Posterior cingulate gyrus (tissue), 11 donors: ENCODE data around the gene MTURN.

ENCODE experiments used
- DNase-seq, 10 donors: peaks; one replicate each; pipeline versions ENCODE4 v3.0.0 to v3.0.0-alpha.2; 2020 to 2021; ENCODE audit warnings: mixed read lengths in 3 of 10
- intact Hi-C: fragments of 100-400 bp; cut with DNase I; formaldehyde crosslinking; loops from one replicate; pipeline ENCODE4 v1.15.1; 2023

The MTURN gene

DNA sequence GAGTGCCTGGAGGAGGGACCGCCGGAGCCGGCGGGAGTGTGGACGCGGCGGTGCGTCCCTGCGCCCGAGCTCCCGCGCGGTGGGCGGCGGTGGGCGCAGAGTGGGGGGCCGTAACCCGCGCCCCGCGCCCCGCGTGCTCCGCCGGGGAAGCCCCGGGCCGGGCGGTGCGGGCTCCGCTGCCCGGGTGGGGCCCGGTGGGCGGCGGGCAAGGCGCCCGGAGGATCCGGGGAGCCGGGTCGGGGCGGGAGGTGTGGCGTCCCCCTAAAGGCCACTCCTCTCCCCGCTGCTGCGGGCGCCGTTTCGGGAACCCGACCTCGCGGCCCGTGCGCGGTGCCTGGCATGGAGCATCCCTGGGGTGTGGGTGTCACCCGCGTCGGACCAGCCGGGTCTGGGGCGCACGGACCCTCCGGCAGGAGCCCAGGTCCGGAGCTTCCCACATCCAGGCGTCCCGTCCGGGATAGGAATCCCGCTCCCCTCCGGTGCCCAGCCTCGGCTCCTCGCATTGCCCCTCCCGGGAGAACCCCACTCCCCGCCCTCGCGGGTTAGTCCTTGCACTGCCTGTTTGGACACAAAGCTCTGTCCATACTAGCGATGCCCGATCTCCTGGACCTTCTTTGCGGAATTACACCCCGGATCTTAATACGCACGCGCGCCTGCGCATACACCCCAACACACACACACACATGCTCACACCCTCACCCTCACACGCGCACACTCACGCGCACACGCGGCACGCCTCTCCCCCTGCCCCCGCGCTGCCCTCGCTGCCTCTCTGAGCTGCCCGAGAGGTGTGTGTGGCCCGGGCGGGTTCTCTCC lies 723 bp downstream of the MTURN start:
- peak; percentile 65 to 95 (median 74) for DNase-seq
- intact Hi-C loops, result no loop called here

DNA sequence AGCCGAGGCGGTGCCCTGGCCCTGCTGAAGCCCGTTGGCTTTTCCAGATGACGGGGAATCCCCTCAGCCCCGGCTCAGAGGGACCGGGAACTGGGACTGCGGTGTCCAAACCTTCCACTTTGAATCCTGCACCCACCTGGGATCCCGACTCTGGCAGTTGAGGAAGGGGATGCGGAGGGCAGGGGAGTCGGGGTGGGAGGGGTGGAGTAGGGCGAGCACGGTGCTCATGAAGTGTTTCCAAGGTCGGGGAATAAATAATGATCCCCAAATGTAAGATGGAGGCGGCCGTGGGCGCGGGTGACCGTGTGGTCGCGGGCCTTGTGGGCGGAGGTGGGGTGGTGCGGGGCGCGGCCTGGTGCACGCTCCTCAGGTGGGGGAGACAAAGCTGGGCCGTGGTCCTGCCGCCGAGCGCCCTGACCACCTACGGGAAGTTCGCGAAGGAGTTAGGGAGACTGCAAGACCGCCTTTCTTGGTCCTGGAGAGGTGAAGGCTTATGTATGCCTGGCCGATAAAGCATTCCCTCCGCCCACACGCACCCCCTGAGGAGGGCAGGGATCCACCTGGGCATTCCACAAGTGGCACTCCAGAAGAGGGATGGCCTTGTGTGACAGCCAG lies 1.4 kb downstream of the MTURN start:
- DNase-seq, result peak in 1 of 10 donors; percentile 86
- intact Hi-C loops, result no loop called here

DNA sequence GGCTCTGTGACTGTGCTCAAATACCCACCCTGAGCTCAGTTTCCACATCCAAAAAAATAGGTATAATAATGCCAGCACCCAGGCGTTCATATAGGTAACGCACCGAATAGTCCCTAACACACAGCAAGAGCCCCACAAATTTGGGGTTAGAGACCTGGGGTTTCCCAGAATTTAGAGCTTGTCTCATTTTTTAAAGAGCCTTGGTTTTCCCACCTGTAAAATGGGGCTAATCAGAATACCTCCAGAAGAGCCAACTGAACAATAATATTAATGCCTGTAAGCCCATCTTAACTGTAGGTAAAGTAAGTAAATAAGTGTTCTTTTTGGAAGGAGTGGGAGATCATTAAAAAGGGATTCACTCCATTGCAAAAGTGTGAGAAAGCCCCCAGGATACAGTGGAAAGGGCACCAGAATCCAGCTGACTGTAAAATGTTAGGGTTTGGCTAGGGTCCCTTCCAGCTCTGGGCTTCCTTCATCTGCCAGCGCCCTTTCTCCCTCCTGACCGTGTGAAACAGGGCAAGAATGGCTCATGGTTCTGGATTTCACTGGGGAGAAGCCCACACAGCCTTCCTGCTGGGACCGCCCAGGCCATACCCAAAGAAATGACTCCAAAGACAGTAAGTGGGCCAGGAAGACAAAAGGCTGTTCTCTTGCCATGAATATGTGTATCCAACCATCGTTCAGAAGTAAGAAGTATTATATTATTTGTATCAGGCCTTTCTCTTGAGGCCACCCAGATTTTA lies 2.1 kb downstream of the MTURN start:
- intact Hi-C loops, result no loop called here

DNA sequence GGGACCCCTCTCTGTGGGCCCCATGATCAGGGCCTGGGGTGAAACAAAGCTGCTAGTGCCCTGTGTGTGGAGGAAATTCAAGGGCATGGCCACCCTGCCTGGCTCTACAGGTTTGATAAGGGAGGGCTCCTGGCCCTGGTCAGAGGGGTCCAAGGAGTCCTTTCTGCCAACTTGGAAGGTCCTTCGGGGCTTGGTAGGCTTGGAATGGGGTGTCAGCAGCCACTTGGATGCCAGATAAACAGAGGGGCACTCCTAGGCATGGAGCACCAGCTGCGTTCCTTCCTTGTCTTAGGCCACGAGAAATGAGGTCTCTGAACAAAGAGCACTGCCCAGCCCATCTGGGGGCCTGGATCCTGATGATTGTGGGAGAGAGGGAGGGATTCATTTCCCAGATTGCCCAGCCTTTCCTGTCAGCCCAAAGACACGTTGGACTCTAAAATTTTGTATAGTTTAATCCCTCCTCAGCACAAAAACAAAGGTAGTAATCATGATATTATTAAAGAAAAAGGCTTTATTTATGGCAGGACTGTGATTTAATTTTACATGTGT lies 5.1 kb downstream of the MTURN start:
- intact Hi-C loops, result no loop called here
- DNase-seq, result no peak

More for the DNA sequence above, 2.1 kb downstream of the MTURN start:
- DNase-seq, result no peak

DNA sequence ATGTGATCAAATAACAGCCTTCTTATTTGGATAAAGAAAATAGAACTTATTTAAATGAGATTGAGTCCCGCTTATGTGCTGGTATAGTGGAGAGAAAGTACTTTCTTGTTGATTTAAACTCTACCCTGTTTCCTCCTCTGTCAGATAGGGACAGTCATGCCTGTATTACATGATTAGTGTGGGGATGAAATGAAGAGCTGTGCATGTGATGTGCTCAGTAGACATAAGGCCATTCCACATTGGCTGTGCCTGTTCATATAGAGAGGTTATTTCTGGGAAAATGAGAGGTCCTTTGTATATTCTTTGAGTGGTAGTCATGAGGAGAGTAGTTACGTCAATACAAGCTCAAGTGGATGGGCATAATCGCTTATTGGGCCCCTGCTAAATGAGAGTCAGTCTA lies 5.7 kb downstream of the MTURN start:
- DNase-seq, result no peak
- intact Hi-C loops, result no loop called here

DNA sequence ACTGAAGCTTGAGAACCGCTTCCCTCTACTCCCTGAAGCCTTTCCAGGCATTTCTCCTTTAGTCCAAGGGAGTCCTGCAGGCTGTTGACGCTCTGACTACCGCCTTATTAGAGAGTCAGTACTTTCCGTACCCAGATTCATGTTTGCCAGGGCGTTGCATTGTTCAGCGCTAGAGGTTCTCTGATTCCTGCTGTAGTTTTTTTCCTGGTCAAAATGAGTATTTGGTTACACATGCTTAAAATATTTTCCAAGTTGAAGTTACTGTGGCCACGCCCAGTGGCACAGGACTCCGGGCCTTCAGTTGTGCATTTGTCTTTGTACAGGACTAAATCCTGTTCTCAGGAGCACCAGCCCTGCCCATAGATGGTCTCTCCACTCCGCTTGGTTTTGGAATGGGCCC lies 7.9 kb downstream of the MTURN start:
- no peak for DNase-seq
- intact Hi-C loops, result no loop called here

DNA sequence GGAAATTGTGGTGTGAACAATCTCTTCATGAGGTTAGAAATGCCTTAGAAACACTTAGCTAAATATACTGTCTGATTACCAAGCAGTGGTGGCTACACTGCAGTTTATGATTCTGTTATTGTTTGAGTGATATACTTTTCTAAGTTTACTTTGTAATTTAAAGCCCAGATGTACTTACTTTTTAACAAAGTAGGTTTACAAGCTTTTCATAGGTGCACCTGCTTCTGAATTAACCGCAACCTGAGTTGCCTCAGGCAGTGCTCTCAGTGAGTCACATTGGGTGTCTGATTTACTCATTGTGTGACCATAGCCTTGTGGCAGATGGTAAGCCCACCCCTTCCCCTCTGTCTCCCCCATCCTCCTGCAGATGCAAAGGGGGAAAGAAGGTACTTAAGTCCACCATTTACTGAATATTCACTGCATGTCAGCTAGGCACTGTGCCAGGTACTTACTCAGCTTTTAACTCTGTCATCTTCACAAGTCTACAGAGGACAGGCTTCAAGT lies 9.0 kb downstream of the MTURN start:
- DNase-seq, result no peak
- intact Hi-C loops, result no loop called here

DNA sequence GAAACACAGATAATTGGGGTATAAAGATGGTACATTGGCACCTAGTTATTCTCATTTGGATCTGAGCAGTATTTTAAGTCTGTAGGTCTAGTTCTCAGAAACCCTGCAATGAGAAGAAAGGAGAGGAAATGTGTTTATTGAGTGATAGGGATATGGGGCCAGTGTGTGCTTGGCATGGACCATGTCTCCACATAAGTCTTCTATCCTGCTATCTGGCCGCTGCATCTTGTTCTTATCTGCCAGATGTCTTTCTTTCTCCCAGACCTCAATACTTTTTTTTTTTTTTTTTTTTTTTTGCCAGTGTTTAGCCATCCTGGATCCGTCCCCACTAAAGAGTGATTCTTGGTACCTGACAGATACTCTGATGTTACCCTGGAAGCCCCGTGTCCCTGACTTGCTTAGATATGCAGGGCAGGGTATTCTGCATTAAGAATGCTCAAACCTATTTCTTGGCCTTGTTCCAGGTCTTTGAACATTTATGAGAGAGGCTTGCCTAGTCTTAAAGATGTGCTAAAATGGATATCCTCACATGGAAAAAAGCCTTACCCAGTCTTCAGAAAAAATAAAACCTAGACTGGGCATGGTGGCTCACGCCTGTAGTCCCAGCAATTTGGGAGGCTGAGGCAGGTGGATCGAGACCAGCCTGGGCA lies 10.0 kb downstream of the MTURN start:
- intact Hi-C loops, result no loop called here
- DNase-seq, result no peak

DNA sequence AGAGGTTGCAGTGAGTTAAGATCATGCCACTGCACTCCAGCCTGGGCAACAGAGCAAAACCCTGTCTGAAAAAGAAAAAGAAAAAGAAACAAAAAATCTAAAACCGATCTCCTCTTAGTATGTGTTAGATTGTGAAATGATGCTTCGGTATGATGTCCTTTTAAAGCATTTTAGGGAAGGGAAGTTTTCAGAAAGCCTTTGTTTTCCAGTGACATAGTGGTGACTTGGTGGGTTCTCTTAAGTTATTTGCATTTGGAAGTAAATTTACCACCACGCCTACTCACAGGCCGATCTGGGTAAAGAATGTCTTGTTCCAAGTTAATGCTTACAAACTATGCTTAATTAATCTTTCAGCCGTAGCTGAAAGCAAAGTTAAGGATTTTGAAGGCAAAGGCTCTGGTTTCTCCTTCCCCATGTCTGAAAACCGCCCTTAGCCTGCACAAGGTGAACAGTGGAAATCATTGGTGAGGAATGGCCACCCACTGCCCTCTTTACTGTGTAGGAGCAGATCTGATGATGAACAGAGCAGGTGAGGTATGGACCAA lies 10.7 kb downstream of the MTURN start:
- intact Hi-C loops, result no loop called here

DNA sequence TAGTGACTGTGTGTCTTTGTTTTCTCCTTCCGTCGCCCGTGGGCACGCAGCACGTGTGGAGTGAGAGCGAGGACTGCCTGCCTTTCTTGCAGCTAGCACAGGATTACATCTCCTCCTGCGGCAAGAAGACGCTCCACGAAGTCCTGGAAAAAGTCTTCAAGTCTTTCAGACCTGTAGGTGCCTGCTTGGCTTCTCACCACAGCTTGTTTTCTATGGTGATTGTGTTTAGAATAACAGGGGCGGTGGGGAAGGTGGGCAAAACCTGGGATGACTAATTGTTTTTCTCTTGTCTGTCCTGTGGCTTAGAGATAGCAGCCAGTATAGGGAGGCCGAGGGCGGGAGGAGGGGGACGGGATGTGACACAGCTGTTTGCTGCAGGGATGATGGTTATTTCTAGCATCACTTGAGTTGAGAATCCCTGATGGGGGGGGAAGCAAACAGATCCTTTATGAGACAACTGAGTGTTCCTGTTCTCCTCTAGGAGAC lies 11.4 kb downstream of the MTURN start:
- DNase-seq, result peak in 5 of 10 donors; percentile 57 to 92 (median 84)

More for the DNA sequence above, 10.7 kb downstream of the MTURN start:
- no peak for DNase-seq

DNA sequence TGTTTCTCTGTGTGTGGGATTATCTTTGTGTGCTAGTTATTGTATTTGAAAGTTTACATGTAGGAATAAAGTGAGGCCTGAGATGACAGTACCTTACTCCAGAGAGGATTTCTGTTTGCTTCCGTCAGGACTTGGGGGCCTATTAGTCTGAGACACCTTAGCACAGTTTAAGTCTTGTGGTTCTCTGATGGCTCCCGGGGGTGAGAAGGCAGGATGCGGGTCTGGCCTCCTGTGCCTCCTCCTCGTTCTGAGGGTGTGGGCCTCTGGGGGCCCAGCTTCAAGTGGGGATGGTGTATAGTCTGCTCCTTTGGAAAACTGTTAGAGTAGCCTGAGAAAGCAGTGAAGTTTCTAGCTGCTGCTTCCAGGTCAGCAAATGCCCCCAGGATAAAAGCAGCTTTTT lies 12.4 kb downstream of the MTURN start:
- intact Hi-C loops, result no loop called here
- no peak for DNase-seq

More for the DNA sequence above, 11.4 kb downstream of the MTURN start:
- intact Hi-C loops, result no loop called here

DNA sequence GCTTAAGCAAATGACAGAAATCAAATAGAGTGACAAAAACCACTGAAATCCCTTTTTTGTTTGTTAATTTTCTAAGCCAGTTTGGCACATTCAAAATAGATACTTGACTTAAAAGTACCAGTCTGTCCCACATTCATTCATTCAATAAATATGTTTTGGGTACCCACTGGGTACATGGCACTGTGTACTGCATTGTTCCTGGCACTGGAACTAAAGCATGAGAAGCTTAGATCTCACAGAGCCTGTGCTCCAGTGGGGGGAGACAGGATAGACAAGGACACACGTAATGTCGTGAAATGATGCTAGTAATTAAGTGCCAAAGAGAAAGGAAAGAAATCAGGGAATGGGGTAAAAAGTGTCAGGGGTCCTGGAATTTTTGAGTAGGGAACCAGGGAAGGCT lies 13.0 kb downstream of the MTURN start:
- intact Hi-C loops, result no loop called here
- peak in 1 of 10 donors; percentile 50 for DNase-seq

DNA sequence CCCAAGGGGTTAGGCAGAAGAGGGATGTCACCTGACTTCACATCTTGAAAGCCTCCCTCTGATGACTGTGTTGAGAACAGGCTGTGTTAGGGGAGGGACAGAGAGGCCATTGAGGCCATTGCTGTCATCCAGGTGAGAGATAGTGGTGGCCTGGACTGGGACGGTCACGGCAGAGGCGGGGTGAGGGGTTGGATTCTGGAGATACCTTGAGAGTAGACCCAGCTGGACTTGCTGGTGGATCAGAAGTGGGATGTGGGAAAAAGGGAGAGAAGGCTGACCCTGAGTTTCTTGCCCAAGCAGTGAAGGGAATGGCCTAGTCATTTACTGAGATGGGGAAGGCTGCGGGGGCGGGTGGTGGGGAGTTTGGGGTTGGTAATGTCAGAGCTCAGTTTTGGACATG lies 13.6 kb downstream of the MTURN start:
- no peak for DNase-seq
- intact Hi-C loops, result no loop called here

DNA sequence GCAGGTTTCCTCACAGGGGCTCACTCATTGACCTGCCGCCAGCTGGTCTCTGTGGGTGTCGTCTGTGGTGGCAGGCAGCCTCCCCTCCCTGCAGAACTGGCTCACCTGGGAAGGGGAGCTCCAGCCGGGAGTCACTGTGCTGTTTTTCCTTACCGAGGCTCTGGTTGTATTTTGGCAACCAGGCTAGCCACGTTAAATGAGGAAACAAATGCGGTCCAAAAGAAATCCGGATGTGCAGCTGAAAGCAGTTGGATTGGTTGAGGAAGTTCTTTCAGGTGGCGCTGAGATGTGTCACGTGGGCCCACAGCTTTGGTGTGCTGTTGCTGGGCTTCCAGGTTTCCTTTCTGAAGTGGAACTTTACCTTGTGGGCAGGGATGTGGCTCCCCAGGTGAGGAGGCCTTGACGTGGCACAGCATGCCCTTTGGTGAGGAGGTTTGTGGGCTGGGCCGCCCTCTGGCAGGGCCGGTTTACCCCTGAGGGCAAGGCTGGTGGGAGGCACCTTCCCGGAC lies 14.2 kb downstream of the MTURN start:
- intact Hi-C loops, result no loop called here
- DNase-seq, result peak in 2 of 10 donors; percentile 85 to 88

DNA sequence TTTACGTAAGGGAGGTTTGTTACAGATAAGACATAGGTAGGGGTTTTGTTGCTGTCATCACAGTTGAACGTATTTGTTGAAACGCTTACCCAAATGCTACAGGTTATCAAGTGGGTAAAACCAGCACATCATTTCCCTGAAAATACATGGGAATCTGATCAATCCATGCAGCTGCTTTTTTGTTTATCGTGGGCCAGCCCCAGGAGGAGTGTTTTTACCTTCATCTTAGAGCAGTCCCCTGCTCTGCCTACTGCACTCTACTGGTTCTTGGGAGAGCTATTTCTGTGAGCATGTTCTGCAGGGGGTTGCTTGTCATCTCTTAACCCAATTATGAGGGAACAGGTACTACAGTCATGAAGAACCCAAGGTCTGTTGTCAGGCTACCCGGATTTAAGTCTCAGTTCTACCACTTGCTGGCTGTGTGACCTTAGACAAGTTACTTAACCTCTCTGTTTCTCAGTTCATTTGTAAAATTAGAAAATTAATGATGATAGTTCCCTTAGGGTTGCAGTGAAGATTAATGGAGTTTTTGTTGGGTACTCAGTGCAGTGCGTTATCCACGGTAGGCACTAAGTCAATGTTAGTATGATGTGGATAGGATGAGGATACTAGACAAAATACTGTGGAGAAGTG lies 15.0 kb downstream of the MTURN start:
- intact Hi-C loops, result no loop called here
- no peak for DNase-seq

DNA sequence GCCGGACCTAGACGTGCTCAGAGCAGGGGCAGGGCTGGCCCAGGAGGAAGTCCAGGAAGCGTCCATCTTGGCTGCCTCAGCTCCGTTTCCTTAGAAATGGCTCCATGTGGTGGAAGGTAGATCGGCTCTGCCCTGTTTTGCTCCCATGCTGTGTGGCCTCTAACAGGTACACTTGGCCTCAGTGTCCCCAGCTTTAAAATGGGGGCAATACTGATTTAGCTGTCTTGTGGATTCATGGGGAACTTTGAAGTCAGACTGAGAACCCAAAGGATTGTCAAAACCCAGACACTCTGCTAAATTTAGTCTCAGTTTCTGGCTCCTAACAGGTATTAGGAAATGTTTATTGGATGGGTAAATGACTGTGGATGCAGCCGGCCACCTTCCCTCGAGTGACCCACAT lies 15.9 kb downstream of the MTURN start:
- intact Hi-C loops, result no loop called here

DNA sequence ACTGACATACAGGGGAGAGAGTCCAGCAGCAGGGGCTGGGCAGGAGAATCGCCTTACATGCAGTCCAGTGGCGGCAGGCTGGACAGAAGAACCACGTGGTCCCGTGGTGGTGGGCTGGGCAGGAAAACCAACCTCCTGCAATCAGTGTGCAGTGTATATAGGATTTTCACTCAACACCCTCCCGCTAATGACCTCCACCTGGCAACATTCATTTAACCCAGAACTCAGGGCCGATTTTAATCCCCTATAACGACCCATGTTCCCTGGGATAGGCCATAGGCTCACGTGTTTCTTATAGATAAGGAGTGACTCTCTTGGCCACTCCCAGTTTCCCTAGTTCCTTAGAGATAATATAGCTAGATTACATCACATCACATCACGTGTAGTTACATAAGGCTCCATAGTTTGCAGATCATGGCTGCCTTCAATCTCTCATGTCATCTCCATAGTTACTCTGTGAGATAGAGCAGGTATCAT lies 19.4 kb downstream of the MTURN start:
- no peak for DNase-seq
- intact Hi-C loops, result no loop called here

More for the DNA sequence above, 15.9 kb downstream of the MTURN start:
- no peak for DNase-seq

DNA sequence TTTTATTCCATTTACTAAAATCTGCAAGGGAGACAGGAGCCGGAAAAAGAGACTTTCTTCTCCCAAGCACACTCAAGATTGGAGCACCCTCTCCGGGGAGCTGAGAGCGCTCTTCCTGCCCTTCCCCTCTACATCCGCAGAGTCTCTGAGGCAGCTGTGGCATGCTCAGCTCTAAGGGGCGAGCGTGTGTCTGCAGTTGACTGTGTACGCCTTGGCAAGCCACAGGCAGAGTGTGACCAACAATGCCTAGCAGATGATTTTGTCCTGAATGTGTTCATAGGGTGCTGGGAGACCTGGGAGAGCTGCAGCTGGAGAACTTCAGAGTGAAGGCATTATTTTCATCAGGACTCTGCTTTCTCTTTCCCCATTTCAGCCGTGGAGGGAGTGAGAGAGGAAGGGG lies 20.7 kb downstream of the MTURN start:
- intact Hi-C loops, result no loop called here
- peak in 2 of 10 donors; percentile 54 to 90 for DNase-seq

DNA sequence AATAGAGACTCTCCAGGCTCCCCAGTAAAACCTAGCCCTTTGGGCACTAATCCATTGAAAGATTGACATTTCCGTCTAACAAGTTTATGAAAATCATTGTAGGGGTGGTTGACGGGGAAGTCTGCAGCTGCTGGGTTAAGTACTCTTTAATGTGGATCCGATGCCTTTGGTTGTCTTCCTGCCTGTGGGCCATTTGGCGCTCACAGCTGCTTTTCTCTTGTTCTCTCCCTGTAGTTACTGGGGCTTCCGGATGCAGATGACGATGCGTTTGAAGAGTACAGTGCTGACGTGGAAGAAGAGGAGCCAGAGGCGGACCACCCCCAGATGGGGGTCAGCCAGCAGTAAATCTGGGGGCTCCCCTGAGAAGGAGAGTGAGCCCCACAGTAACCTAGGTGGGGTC lies 22.4 kb downstream of the MTURN start:
- intact Hi-C loops, result no loop called here
- DNase-seq, result no peak
